Pancreas (tissue), 10 donors: ENCODE data around the gene PACSIN1. TPM values are rescaled to one million over a fixed set of nuclear protein-coding genes. Genes with fewer than 3 reads are reported as not detected.

Source experiments
- ATAC-seq, 4 donors: fragments of 200-7000 bp; cut with Tn5 transposase; one replicate each; pipeline versions ENCODE4 v1.8.0 to v1.9.1; 2020; ENCODE audit warnings: mild to moderate bottlenecking in 4 of 4, moderate library complexity in 4 of 4
- DNase-seq, 6 donors: peaks; one replicate each; pipeline ENCODE4 v3.0.0-alpha.2; 2020
- FAIRE-seq: peaks from 2 replicates; lab custom pipeline; 2012; peaks lifted over from hg19 to GRCh38; lab: Jason Lieb, UNC
- H3K27ac ChIP-seq, 4 donors: fragments of 200-600 bp; sonication (generic); 1 replicate in 3 of 4; 2 replicates in 1 of 4; pipeline versions ENCODE4 v1.5.0 to v1.8.0; 2020
- H3K27me3 ChIP-seq, 4 donors: fragments of 200-600 bp; one replicate each; pipeline ENCODE4 v1.8.0; 2021
- H3K36me3 ChIP-seq, 3 donors: fragments of 200-600 bp; sonication (generic) in 1 of 3; one replicate each; pipeline versions ENCODE4 v1.5.0 to v1.8.0; 2020 to 2021
- H3K4me1 ChIP-seq, 3 donors: fragments of 200-600 bp; one replicate each; pipeline ENCODE4 v1.8.0; 2021
- H3K4me3 ChIP-seq, 4 donors: fragments of 200-600 bp; sonication (generic) in 2 of 4; one replicate each; pipeline versions ENCODE4 v1.5.0 to v1.8.0; 2020 to 2021
- H3K9me3 ChIP-seq, 4 donors: fragments of 200-600 bp; one replicate each; pipeline ENCODE4 v1.8.0; 2021
- WGBS, 2 donors: extraction: QIAGEN DNeasy Blood & Tissue Kit; methylation state at CpG; one replicate each; pipeline ENCODE4 v1.1.7; 2013; 5-methylcytosine and 5-hydroxymethylcytosine counted together
- intact Hi-C, 3 donors: fragments of 100-400 bp; cut with DNase I; formaldehyde crosslinking; loops; one replicate each; pipeline versions ENCODE4 v1.11.1 to v1.14.2; 2022
- polyA plus RNA-seq, 2 donors: library from polyadenylated mRNA; stranded (reverse); fragments of 200-250 nt; gene quantifications; one replicate each; pipeline ENCODE4 v1.2.3, GENCODE V29; 2013
- total RNA-seq, 6 donors: library from RNA; stranded (reverse); fragmentation: NEBNext Ultra II Directional in 4 of 6; extraction: Animal tissue kit (Norgen Biotek cat#: 25700) in 4 of 6; gene quantifications; one replicate each; pipeline versions ENCODE4 v1.2.1 to v1.2.4, GENCODE V29; 2021 to 2023
- TF ChIP-seq, protein P1 (sequence below), 4 donors: fragments of 200-600 bp; sonication (generic) in 3 of 4; IDR thresholded peaks; one replicate each; pipeline versions ENCODE4 v1.5.0 to v1.8.0; 2021; ENCODE audit warnings: antibody characterized with exemption in 4 of 4
- donor health status: healthy with polysubstance abuse.
- donor health status: DM: no; HTN: no; CAD: no; lungs with moderate emphysema.
- donor health status: DM: no; HTN: no; CAD: no.
- donor health status: control.
- donor health status: control.
- donor health status: Bipolar disorder and iron deficiency.
- donor health status: DM: yes; HTN: yes; CAD: no.
- donor health status: DM: no; HTN: no; CAD: no.
- donor health status: DM: no; HTN: no; CAD: no.
- donor health status: DM: yes; HTN: yes; CAD: no.

The PACSIN1 gene
- total and polyA plus RNA-seq, 8 donors, result 0.25 to 2.0 (median 0.71) TPM

- intact Hi-C loops, result no loop called here
- Histone ChIP-seq H3K27me3 (no peaks in the 10 kb centered on the region), H3K4me1 (no peaks in the 10 kb centered on the region), H3K36me3 (no peaks in the 10 kb centered on the region), H3K27ac (no peak overlapping the region), H3K4me3 (no peak overlapping the region), H3K9me3 (no peaks in the 10 kb centered on the region)
- FAIRE-seq (no peak), DNase-seq (peak in 2 of 6 donors; percentile 21 to 39), ATAC-seq (no peak)
- TF ChIP-seq, protein P1, sequence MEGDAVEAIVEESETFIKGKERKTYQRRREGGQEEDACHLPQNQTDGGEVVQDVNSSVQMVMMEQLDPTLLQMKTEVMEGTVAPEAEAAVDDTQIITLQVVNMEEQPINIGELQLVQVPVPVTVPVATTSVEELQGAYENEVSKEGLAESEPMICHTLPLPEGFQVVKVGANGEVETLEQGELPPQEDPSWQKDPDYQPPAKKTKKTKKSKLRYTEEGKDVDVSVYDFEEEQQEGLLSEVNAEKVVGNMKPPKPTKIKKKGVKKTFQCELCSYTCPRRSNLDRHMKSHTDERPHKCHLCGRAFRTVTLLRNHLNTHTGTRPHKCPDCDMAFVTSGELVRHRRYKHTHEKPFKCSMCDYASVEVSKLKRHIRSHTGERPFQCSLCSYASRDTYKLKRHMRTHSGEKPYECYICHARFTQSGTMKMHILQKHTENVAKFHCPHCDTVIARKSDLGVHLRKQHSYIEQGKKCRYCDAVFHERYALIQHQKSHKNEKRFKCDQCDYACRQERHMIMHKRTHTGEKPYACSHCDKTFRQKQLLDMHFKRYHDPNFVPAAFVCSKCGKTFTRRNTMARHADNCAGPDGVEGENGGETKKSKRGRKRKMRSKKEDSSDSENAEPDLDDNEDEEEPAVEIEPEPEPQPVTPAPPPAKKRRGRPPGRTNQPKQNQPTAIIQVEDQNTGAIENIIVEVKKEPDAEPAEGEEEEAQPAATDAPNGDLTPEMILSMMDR (IDR thresholded peaks at IDR 0.05), result no peak
- WGBS, 2 donors, result 84 to 85% methylated on average over 22 to 24 of the region's 24 CpGs
These were observed 55.0 kb downstream of the PACSIN1 start for GRCh38 chr6:34520645-34521462.

DNA sequence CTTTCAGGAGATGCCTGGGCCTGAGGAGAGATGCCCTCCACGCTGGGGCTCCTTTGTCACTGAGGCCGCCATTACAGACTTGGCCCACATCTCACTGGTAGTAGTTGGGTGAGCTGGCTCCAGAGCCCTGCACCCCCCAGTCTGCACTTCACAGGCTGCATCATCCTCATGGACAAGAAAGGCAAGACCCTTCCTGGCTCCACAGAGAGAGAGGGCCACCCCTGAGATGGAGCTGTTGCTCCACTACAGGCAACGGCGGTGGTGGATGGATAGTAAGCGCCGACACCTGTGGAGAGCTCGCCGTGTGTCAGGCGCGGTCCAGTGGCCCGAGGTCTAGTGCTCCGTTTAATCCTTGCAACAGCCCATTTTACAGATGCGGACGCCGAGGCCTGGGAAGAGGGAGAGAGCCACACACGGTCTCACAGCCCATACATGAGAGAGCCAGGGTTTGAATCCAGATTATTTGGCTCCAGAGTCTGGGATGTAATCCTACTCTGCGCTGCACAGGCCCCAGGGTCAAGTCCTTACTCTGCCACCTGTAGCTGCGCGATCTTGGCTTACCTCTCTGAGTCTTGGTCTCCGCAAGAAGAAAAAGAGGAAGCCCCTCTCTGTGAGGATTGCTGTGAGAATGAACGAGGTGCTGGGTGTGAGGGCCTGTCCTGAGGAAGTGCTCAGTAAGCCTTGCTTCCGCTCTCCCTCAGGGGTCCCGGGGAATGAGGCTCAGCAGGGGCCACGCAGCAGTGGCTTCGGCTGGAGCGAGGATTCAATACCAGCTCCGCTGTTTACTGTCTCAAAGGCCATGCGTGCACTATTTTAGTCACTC is 55.8 kb downstream of the PACSIN1 start:
- WGBS, 2 donors, result 89 to 92% methylated on average over 28 of the region's 28 CpGs
- no peak for ATAC-seq
- intact Hi-C loops, result no loop called here

GRCh38 chr6:34522761-34523160 is 56.9 kb downstream of the PACSIN1 start:
- peak in 1 of 6 donors; percentile 28 for DNase-seq
- intact Hi-C loops, result no loop called here

More for the DNA sequence above, 55.8 kb downstream of the PACSIN1 start:
- Histone ChIP-seq H3K9me3 (no peaks in the 10 kb centered on the region), H3K27ac (no peak overlapping the region), H3K27me3 (no peaks in the 10 kb centered on the region), H3K36me3 (no peaks in the 10 kb centered on the region), H3K4me1 (peaks cover 0 to 3% (median 0%) of the 10 kb centered on the region in 3 donors), H3K4me3 (no peak overlapping the region)
- FAIRE-seq (no peak), DNase-seq (peak in 1 of 6 donors; percentile 30)
- TF ChIP-seq, protein P1 (IDR thresholded peaks at IDR 0.05), result no peak

GRCh38 chr6:34523441-34524206 is 57.7 kb downstream of the PACSIN1 start:
- Histone ChIP-seq H3K27me3 (no peaks in the 10 kb centered on the region), H3K4me1 (peaks cover 0 to 4% (median 0%) of the 10 kb centered on the region in 3 donors), H3K9me3 (no peaks in the 10 kb centered on the region), H3K36me3 (no peaks in the 10 kb centered on the region), H3K4me3 (no peak overlapping the region), H3K27ac (no peak overlapping the region)
- intact Hi-C loops, result no loop called here
- ATAC-seq (no peak), FAIRE-seq (no peak), DNase-seq (peak in 1 of 6 donors; percentile 22)
- TF ChIP-seq, protein P1 (IDR thresholded peaks at IDR 0.05), result no peak
- WGBS, 2 donors, result 82 to 84% methylated on average over 8 of the region's 8 CpGs

More at GRCh38 chr6:34522761-34523160, 56.9 kb downstream of the PACSIN1 start:
- H3K36me3 ChIP-seq, result no peaks in the 10 kb centered on the region
- 78 to 83% methylated on average over 10 of the region's 10 CpGs for WGBS, 2 donors
- no peaks in the 10 kb centered on the region for H3K27me3 ChIP-seq
- FAIRE-seq (no peak), ATAC-seq (no peak)
- no peak overlapping the region for H3K4me3 ChIP-seq
- no peak overlapping the region for H3K27ac ChIP-seq
- H3K9me3 ChIP-seq, result no peaks in the 10 kb centered on the region
- TF ChIP-seq, protein P1 (IDR thresholded peaks at IDR 0.05), result no peak
- H3K4me1 ChIP-seq, result peaks cover 0 to 4% (median 0%) of the 10 kb centered on the region in 3 donors
